Measurements from ENCODE around the gene AHRR. TPM values are rescaled to one million over a fixed set of nuclear protein-coding genes. Genes with fewer than 3 reads are reported as not detected.

AHRR gene
- total RNA-seq, 1 experiment from 2014 or later = 2.2 TPM

- Mint-ChIP-seq H3K4me1 (peaks cover 0 to 4% of the 10 kb centered on the region in 2 experiments; a peak in 1 of 4 replicates), H3K27me3 (ENCODE audit: low read depth) (peaks cover 45% of the 10 kb centered on the region), H3K4me3 (no peak overlapping the region), H3K9me3 (no peaks in the 10 kb centered on the region), H3K36me3 (ENCODE audit: insufficient read depth in 1 of 3, low read depth in 3 of 3) (no peaks in the 10 kb centered on the region), H3K27ac (no peak overlapping the region)
- no peak overlapping the region for H3T11ph ChIP-seq (ENCODE audit: low read length)
- TF ChIP-seq CTCF (conservative IDR thresholded peaks at IDR 0.05) = no peak
- peaks cover 8% of the 10 kb centered on the region for H3K23me2 ChIP-seq (ENCODE audit: insufficient read length, low read depth, low read length, poor library complexity, severe bottlenecking)
- no peaks in the 10 kb centered on the region for H3K4me1 ChIP-seq (ENCODE audit: insufficient read depth, low read length)
- H3K23ac ChIP-seq (ENCODE audit: insufficient read length, low read depth, low read length) = no peak overlapping the region
- no peak overlapping the region; the same call in 1 of the 2 replicates for H3K14ac ChIP-seq (ENCODE audit: insufficient read depth, low read length)
- no peaks in the 10 kb centered on the region for H3K9me3 ChIP-seq (ENCODE audit: control insufficient read depth, low read depth, low read length)
- H3K27me3 ChIP-seq (ENCODE audit: insufficient read depth, low read length) = peaks cover 25% of the 10 kb centered on the region; the same call in 1 of the 2 replicates
- no peak overlapping the region for H4K5ac ChIP-seq (ENCODE audit: insufficient read length, low read depth, low read length)
- no peak overlapping the region for H3K56ac ChIP-seq (ENCODE audit: insufficient read length, low read depth, low read length)
- no peaks in the 10 kb centered on the region for H3K79me2 ChIP-seq (ENCODE audit: insufficient read depth, low read length)
- no peak overlapping the region for H3K9ac ChIP-seq (ENCODE audit: extremely low read depth, insufficient read length, low read length)
- no peak overlapping the region for H2BK5ac ChIP-seq (ENCODE audit: insufficient read length, low read length)
- no peak overlapping the region for H3K4ac ChIP-seq (ENCODE audit: low read depth, low read length)
- DNase-seq = no peak
- no peak overlapping the region for H2BK15ac ChIP-seq (ENCODE audit: low read depth, low read length)
- H4K91ac ChIP-seq (ENCODE audit: insufficient read length, low read depth, low read length) = no peak overlapping the region
- H4K20me1 ChIP-seq (ENCODE audit: control insufficient read depth, insufficient read depth, insufficient read length) = no peaks in the 10 kb centered on the region
- H2BK20ac ChIP-seq (ENCODE audit: low read depth, low read length, poor library complexity, severe bottlenecking) = no peak overlapping the region
- H3K27ac ChIP-seq (ENCODE audit: insufficient read length, low read depth, low read length) = no peak overlapping the region
- no peak overlapping the region for H4K8ac ChIP-seq (replicated peaks; ENCODE audit: insufficient read length, low read depth, low read length)
- no peak overlapping the region for H2BK12ac ChIP-seq (ENCODE audit: insufficient read length, low read depth, low read length)
- H2AK5ac ChIP-seq (ENCODE audit: insufficient read length, low read length) = no peak overlapping the region
- no peaks in the 10 kb centered on the region for H3K79me1 ChIP-seq (ENCODE audit: insufficient read depth, low read depth, low read length, poor library complexity, severe bottlenecking)
- H3K18ac ChIP-seq (ENCODE audit: insufficient read length, low read depth, low read length) = no peak overlapping the region
- no peak overlapping the region for H2AFZ ChIP-seq (ENCODE audit: low read length)
- WGBS (ENCODE audit: extremely low coverage, insufficient read length, low lambda C conversion rate) = no CpG with 5 or more reads among the region's 18 CpGs
- no peak overlapping the region for H3K4me2 ChIP-seq (ENCODE audit: insufficient read depth, insufficient read length, low read length)
- no peak overlapping the region for H2BK120ac ChIP-seq (ENCODE audit: low read depth, low read length, poor library complexity, severe bottlenecking)
Measured at GRCh38 chr5:478369-478981, 157.0 kb downstream of the AHRR start.
